Mesodermal cell (in vitro differentiated cells): ENCODE measurements around the gene PLCH2.

ENCODE experiments used
- H3K27ac ChIP-seq: 2 replicates; pipeline ENCODE4 v1.7.0; 2013; ENCODE audit warnings: mild to moderate bottlenecking, low read depth, low read length, moderate library complexity; ENCODE audit not compliant: severe bottlenecking
- H3K36me3 ChIP-seq: 2 replicates; pipeline ENCODE4 v1.7.1; 2013; ENCODE audit warnings: mild to moderate bottlenecking, low read length, moderate library complexity; ENCODE audit not compliant: control insufficient read depth, insufficient read depth
- H3K4me1 ChIP-seq: one replicate; pipeline ENCODE4 v1.7.1; 2013; ENCODE audit warnings: mild to moderate bottlenecking, low read length; ENCODE audit not compliant: insufficient read depth, control insufficient read depth, poor library complexity, severe bottlenecking
- H3K4me3 ChIP-seq: 2 replicates; pipeline ENCODE4 v1.7.0; 2013; ENCODE audit warnings: low read length, control low read depth, mild to moderate bottlenecking; ENCODE audit not compliant: insufficient read depth, poor library complexity, severe bottlenecking; ENCODE audit errors: extremely low read depth
- H3K9me3 ChIP-seq: 2 replicates; pipeline ENCODE4 v1.7.1; 2013; ENCODE audit warnings: mild to moderate bottlenecking, low read length, moderate library complexity; ENCODE audit not compliant: control insufficient read depth
- WGBS, 2 experiments: methylation state at CpG; one replicate each; pipeline ENCODE4 v1.1.5; 2013; ENCODE audit warnings: missing lambda C conversion rate in 2 of 2; ENCODE audit not compliant: insufficient coverage in 2 of 2; 5-methylcytosine and 5-hydroxymethylcytosine counted together

PLCH2 gene

DNA sequence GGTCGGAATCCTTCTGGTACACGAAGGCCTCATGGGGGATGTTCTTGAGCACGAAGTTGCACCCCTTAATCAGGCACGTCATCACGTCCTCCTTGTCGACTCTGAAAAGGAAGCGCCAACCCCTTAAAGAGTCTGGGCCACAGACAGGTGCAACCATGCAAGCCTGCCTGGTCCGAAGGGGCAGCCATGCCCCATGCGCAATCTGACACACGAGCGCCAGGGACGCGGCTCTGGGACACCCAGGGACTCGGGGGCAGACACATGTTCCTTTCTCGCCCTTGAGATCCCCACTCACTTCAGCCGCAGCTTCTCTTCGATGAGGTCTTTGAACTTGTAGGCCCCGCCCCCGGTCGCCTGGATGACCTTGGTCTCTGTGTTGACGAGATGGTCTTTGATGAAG, 44.7 kb downstream of the PLCH2 start:
- Histone ChIP-seq H3K4me1 (peaks cover 30% of the 10 kb centered on the region), H3K4me3 (no peak overlapping the region), H3K27ac (no peak overlapping the region), H3K9me3 (no peaks in the 10 kb centered on the region), H3K36me3 (peaks cover 78% of the 10 kb centered on the region)
- 96 to 97% methylated on average over 21 of the region's 21 CpGs for WGBS, 2 experiments

- Histone ChIP-seq H3K9me3 (no peaks in the 10 kb centered on the region), H3K4me3 (no peak overlapping the region), H3K27ac (no peak overlapping the region), H3K36me3 (peaks cover 64% of the 10 kb centered on the region), H3K4me1 (peaks cover 37% of the 10 kb centered on the region)
- WGBS, 2 experiments: 94 to 98% methylated on average over 7 of the region's 7 CpGs
Observed at GRCh38 chr1:2522230-2522629, 46.1 kb downstream of the PLCH2 start.

GRCh38 chr1:2523191-2523890, 47.3 kb downstream of the PLCH2 start:
- Histone ChIP-seq H3K36me3 (peaks cover 52% of the 10 kb centered on the region), H3K27ac (peak overlapping the region; percentile 39), H3K9me3 (no peaks in the 10 kb centered on the region), H3K4me1 (peaks cover 37% of the 10 kb centered on the region), H3K4me3 (no peak overlapping the region)
- 89 to 95% methylated on average over 19 to 28 of the region's 32 CpGs for WGBS, 2 experiments

DNA sequence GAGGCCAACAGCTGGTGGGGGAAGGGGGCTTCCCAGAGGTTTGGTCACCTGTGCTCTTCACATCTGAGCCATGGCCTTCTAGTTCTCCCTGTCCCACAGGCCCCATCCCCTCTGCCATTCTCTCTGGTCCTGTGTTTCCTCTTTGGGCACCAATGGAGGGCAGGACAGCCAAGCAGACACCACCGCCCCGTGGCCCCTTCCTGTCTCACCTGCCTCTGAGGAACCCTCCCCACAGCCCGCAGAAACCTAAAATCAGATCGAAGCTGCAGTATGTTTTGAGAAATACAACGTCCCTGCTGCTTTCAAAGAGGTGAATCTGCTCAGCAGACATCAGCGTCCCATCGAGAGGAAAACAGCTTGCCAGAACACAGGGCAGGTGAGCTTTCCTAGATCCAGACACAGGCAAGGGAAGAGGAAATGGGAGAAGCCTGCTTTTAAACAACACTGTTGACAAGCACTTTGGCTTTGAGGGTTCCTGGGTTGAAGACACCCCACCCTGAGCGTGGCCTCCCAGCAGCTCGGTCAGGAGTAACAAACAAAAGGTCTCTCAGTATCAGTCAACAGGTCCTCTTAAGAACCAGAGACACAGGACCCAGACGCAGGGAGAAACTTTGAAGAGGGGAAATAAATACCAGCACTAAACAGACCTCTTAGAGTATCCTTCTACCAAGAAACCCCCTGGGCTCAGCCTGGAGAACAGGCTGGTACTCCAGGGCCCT, 48.0 kb downstream of the PLCH2 start:
- 92 to 96% methylated on average over 8 to 9 of the region's 10 CpGs for WGBS, 2 experiments
- no peak overlapping the region for H3K4me3 ChIP-seq

DNA sequence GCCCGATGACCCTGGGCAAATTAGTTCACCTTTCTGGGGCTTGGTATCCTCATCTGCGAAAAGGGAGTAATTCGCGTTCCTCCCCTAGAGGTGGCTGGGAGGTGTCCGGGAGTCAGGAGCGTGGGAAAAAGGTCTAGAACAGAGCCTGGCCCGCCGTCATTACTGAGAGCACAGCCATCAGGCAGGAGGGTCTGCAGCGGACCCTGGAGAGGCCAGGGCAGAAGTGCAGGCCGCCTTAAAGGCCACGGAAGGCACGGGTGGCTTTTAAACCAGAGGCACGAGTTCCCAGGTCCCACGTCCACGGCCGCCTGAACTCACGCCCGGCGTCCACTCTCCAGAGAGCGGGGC, 49.5 kb downstream of the PLCH2 start:
- H3K4me1 ChIP-seq: peaks cover 33% of the 10 kb centered on the region
- peak overlapping the region; percentile 59 for H3K27ac ChIP-seq
- peak overlapping the region; percentile 90 for H3K4me3 ChIP-seq
- WGBS, 2 experiments: 5 to 9% methylated on average over 20 of the region's 20 CpGs
- H3K9me3 ChIP-seq: no peaks in the 10 kb centered on the region
- H3K36me3 ChIP-seq: peaks cover 30% of the 10 kb centered on the region

More for the DNA sequence above, 48.0 kb downstream of the PLCH2 start:
- Histone ChIP-seq H3K9me3 (no peaks in the 10 kb centered on the region), H3K4me1 (peaks cover 35% of the 10 kb centered on the region), H3K36me3 (peaks cover 45% of the 10 kb centered on the region), H3K27ac (no peak overlapping the region)

DNA sequence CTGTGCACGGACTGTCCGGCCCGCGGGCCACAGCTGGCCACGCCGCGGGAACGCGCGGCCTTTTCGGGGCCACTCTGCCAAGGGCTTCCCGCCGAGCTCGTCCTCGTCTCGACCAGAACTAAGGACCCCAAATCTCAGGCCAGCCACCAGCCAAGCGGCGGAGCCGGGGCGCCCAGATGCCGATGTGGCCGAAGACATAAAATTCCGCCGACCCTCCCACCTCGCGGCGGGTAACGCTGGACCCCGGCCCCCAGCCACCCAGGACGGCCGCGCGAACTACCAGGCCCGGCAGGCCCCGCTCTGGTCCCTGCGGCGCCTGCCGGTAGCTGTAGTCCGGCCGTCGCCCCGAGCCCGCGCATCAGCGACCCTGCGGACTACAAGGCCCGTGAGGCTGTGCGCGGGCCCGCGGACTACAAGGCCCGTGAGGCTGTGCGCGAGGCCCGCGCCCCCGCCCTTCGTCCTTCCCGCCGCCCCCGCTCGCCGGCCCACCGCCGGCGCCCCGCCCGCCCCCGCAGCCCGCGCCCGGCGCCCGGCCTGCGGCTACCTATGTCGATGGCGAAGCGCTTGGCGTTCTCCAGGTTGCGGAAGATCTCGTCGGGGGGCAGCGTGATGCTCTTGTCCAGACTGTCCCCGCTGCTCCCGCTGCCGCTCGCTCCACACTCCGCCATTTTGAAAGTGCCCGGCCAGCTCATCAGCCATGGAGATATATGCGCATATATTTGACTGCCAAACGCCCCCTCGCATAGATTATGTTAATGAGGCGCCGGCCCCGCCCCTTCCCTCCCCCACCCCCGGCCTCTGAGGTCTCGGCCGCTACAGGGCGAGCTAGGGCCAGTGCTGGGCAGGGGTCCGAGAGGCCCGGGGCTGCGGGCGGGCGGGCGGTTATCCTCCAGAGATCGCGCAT, 50.1 kb downstream of the PLCH2 start, which contains the start of gene PANK4:
TSS of gene PANK4 (minus strand) at position 677 of the 904 bp plus-strand sequence. CDS start at position 668, 9 bp downstream.
- Histone ChIP-seq H3K36me3 (peaks cover 24% of the 10 kb centered on the region), H3K27ac (peak within 1 kb of the TSS; percentile 87), H3K4me1 (peaks cover 40% of the 10 kb centered on the region), H3K4me3 (peak within 1 kb of the TSS; percentile 90), H3K9me3 (no peaks in the 10 kb centered on the region)
- 0% methylated on average over 78 to 101 of the region's 107 CpGs for WGBS, 2 experiments

- WGBS, 2 experiments: 27 to 28% methylated on average over 18 to 20 of the region's 20 CpGs
- H3K27ac ChIP-seq: no peak overlapping the region
Observed at GRCh38 chr1:2526824-2527555, 50.9 kb downstream of the PLCH2 start.

GRCh38 chr1:2527556-2527860, 51.4 kb downstream of the PLCH2 start:
- H3K36me3 ChIP-seq: peaks cover 12% of the 10 kb centered on the region
- no peak overlapping the region for H3K27ac ChIP-seq

More at GRCh38 chr1:2526824-2527555, 50.9 kb downstream of the PLCH2 start:
- Histone ChIP-seq H3K9me3 (no peaks in the 10 kb centered on the region), H3K4me1 (peaks cover 41% of the 10 kb centered on the region), H3K36me3 (peaks cover 16% of the 10 kb centered on the region), H3K4me3 (peak overlapping the region; percentile 90)

GRCh38 chr1:2528016-2528415, 51.9 kb downstream of the PLCH2 start:
- H3K4me3 ChIP-seq: no peak overlapping the region
- no peak overlapping the region for H3K27ac ChIP-seq
- peaks cover 9% of the 10 kb centered on the region for H3K36me3 ChIP-seq
- H3K9me3 ChIP-seq: no peaks in the 10 kb centered on the region
- peaks cover 40% of the 10 kb centered on the region for H3K4me1 ChIP-seq
- 87% methylated on average over 11 to 12 of the region's 12 CpGs for WGBS, 2 experiments

More at GRCh38 chr1:2527556-2527860, 51.4 kb downstream of the PLCH2 start:
- Histone ChIP-seq H3K9me3 (no peaks in the 10 kb centered on the region), H3K4me1 (peaks cover 41% of the 10 kb centered on the region), H3K4me3 (no peak overlapping the region)
- 86 to 95% methylated on average over 3 of the region's 4 CpGs for WGBS, 2 experiments

DNA sequence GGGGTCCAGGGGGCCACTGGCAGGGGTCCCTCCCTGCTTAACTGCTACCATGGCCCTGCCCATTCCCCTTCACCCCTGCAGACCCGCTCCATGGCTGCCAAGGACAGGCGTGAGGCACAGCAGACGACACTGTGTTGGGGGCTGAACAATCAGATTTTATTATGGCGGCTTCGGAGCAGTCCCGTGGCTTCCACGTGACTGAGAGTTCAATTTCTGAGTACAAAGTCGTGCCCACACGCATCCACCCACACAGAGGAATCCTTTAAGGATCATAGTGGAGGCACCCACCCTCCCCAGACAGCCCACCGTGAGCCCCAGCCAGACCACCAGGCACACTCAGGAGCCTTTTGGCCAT, 52.5 kb downstream of the PLCH2 start:
- Histone ChIP-seq H3K9me3 (no peaks in the 10 kb centered on the region), H3K4me3 (no peak overlapping the region), H3K4me1 (peaks cover 36% of the 10 kb centered on the region), H3K27ac (no peak overlapping the region), H3K36me3 (peaks cover 3% of the 10 kb centered on the region)
- WGBS, 2 experiments: 35 to 39% methylated on average over 6 to 10 of the region's 10 CpGs
